OCI-M2 (cell line): ENCODE measurements around the gene CCDC197.

ENCODE experiments used
- DNase-seq: peaks from one replicate; lab custom pipeline; 2025; ENCODE audit not compliant: unreplicated experiment; lab: John Stamatoyannopoulos, UW

Gene CCDC197

DNA sequence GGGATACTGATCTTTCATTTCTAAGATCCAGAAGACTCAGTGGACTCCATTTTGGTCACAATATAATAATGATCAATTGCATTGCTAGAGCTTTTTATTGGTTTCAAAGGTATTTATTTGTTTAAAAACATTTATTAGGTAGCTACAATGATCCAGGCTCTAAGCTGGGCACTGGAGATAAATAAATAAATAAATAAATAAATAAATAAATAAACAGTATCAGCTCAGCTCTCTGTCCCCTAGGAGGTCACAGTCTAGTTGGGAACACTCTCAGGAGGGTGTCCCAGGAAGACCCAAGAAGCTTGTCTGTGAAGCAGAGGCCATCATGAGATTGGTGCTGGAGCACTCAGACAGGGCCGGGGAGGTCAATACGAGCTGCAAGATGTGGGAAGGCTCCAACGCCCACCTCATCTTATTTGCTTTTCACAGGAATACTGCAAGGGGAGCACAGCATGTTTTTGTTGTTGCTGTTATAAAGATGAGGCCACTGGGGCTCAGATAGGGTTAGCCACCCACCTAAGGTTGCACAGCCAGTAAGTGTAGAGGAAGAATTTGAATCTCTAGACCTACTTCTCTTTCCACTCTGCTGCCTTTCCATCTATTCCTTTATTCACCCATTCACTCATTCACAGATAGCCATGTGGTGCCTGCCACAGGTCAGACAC is 36.2 kb upstream of the CCDC197 start:
- no peak for DNase-seq

DNA sequence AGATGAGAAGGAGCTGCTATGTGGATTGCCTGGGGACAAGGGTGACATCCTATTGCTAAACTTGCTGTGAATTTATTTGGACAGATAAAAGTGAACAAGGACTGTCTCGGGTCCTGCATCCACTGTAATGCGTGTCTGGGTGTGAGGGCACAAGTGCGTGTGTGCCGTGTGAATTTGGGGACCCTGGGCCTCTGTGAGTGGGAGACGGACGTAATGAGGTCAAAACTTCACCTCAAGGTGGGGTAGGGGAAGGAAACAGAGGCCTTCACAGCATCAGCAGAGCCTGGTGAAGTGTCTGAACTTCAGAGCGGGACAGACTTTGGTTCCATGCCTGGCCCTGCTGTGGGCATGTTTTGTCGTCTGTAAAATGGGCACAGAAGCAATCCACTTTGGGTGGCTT is 35.5 kb upstream of the CCDC197 start:
- DNase-seq = no peak

- DNase-seq = no peak
These were observed 34.1 kb upstream of the CCDC197 start for GRCh38 chr14:93962701-93963601.

DNA sequence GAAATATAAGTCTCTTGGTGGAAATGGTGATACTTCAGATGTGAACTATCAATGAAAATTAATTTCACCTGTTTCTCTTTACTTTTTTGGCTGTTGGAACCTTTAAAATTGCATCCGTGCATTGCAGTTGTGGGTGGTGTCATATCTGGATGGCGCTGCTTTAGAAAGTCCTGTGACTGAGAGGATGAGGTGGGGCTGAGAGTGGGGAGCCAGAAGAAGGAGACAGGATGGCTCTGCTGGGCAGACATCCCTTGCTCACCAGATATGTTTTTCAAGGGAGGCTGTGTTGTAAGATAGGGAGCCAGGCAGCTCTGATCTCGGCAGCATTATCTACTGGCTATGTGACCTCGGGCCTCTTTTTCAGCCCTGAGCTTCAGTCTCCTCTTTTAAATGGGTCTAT is 33.4 kb upstream of the CCDC197 start:
- DNase-seq = no peak

DNA sequence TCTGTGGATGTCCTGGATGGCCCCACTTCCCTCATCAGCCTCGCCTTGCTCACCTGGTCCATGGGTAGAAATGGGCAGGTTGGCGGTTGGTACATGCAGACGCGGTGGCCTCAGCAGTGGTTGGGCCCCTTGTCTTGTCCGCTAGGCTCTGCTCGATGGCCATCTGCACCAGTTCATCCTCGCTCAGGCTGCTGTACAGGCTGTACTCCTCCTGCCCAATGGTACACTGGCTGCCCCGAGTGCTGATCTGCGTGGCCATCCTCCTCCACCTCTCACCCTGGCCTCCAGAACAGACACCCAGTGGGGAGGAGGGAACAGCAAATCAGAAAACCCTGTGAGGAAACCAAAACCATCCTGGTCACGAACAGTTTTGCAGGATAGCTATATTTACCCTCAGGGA is 32.8 kb upstream of the CCDC197 start:
- no peak for DNase-seq

DNA sequence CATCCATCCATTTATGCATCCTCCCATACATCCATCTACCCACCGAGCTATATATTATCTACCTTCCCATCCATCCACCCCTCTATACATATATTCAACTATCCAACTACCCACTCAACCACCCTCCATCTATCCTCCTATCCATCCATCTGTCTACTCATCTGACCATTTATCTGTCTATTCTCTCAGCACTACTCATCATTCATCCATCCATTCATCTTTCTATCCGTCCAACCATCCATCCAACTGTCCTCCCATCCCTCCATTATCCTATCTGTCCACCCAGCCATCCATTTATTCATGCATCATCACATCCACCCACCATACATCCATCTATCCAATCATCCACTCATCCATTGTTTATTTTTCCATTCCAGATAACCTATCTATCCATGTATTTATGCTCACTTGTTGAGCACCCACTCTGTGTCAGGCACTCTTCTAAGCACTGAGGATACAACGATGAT is 32.2 kb upstream of the CCDC197 start:
- DNase-seq = no peak

GRCh38 chr14:93965287-93965821 is 31.7 kb upstream of the CCDC197 start:
- no peak for DNase-seq

DNA sequence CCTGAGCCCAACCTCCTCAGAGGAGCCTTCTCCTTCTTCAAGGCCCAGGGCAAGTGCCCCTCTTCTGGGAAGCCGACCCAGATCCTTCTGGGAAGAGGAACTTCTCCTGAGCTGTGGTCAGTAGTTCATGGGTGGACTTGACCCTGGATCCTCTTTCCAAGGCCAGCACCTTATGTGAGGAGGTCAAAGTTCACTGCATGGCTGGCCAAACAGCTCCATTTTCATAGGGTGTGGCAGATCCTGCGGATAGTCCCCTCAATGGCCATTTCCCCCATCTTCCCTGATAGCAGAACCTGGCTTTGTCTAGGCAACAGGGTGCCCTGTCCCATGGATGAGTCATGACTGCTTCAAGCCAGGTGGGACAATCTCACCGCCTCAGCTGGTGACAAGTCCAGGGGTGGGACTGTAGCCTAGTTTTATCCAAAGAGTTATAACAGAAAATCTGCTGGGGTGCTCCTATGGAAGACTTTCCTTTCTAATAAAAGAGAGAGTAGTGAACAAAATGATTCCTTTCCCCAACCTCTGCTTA is 31.1 kb upstream of the CCDC197 start:
- no peak for DNase-seq

DNA sequence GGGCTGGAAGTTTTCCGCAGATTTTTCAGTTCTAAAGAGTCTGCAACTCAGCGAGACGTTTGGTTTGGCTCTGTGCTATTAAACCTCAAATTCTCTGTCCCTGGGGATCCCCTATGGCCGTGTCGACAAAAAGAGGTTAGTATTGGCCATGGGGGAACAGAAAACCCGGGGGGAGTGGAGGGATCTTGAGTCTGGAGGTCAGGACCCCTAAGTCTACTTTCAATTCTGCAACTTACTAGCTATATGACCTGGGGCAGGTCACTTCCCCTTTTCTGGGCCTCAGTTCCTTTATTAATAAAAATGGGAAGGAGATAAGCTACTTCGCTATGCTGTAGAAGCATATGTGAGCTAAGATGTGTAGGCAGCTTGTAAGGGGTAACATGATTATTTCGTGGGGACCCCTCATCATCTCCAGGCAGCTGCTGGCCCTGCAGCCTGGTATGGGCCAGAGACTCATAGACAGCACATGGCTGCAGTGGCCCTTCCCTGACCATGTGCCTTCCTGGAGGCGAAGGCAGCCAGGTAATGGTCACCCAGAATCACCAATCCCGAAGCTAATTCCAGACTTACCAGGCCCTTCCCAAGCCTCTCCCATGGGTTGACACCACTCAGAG is 29.4 kb upstream of the CCDC197 start:
- DNase-seq = no peak

DNA sequence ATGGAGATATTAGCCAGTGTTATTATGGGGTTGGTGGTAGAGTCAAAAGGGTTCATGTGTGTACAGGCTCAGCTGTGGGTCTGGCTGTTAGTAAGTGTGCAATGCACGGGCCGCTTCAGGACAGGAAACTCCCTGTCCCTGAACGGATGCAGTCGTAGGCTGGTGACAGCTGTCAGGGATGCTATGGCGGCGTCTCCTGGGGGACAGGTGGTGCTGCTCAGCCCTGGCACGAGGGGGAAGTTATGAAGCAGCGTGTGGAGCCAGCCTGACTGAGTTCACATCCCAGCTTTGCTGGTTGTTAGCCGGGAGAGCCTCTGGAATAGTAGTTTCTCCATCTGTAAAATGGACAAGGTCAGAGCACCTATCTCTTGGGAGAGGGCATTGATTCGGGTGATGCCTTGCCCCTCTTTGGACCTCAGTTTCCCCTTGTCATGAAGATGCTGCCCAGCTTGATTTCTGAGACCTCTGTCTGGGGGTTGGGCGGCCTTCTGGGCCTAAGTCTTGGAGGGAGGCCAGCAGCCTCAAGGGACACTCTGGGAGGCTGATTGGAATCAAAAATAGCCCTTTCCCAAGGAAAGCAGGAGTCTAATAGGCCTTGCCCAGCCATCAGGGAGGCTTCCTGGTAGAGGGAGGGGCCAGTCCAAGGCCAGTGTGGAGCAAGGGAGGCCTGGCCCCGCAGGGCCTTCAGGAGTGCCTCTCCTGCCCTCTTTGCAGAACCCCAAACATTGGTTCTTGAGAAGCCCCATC is 27.8 kb upstream of the CCDC197 start:
- DNase-seq = no peak

DNA sequence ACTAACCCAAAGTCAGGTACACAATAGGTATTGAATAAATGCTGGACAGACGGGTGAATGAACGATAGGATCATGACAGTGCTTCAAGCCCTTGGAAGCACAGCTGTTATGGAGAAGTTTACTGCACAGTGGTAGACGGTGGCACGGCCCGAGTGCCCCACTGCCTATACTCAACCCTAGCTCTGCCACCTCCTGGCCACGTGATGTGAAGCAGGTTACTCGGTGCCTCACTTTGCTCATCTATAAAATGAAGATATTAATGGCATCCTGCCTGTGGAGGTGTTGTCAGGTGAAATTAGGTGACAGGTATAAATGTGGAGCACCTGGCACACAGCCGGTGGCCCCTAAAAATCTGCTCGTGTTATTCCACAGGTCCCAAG is 26.5 kb upstream of the CCDC197 start:
- no peak for DNase-seq

- no peak for DNase-seq
These were observed 26.0 kb upstream of the CCDC197 start for GRCh38 chr14:93970965-93971634.

GRCh38 chr14:93971635-93972027 is 25.5 kb upstream of the CCDC197 start:
- DNase-seq = no peak

DNA sequence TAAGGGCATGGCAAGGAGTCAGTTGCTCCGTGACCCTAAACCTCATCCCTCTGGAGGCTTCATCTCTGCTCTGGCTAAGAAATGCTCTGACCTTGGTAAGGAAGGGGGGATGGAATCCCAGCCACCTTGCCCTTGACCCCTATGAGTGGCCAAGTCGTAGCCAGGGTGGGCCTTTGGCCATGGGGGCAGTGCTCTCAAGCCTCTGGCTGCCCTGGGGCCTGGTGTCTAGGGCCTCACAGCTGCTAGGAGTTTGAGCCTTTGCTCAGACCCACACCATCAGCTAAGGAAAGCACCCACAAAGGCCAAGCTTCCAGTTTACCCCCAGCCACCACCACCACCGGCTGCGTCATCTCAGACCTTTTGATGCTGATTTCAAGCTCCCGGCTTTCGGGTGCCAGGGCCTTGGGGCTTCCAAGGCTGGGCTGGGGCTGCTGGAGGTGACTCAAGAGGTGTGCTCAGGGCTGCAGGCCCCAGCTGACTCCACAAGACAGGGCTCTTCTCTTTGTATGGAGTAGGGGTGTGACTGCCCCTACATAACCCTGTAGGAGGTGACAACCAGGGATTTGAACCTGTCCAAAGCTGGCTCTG is 24.4 kb upstream of the CCDC197 start:
- DNase-seq = no peak

GRCh38 chr14:93973607-93974006 is 23.5 kb upstream of the CCDC197 start:
- DNase-seq = no peak

DNA sequence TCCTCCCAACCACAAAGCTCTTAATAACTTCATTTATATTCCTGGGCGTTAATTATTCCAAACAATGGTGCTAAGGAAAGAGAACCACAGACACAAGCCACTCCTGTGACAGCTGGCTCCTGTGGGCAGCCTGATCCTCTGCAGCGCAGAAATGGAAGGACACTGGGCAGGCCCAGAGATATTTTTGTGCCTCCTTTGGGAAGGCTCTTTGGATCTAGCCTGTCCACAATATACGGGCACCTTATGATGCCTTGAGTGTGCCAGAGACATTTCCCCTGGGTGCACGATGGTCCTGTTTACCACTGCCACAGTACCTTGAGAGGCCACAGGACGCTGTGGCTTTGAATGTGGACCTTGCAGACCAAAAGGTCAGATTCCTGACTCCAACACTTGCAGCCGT is 22.8 kb upstream of the CCDC197 start:
- DNase-seq = no peak

DNA sequence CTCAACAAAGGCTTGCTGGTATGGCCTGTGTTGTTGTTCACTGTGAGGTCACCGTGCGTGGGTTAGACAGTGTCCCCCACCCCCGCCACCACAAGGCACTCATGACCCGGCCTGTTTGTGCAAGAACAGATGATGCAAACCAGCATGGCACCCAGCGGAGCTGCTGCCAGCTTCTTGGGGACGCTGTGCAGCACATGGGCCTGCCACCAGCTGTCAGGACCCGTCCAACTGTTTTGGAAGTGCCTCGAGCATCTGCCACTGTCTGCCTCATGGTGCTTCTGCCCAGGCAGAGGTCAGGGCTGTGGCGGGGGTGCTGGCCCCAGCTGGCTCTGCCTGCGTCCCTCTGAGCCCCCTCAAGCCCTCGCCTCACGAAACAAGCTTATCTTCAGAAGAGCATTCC is 22.3 kb upstream of the CCDC197 start:
- no peak for DNase-seq

GRCh38 chr14:93975791-93976476 is 21.2 kb upstream of the CCDC197 start:
- no peak for DNase-seq

- no peak for DNase-seq
These were observed 20.5 kb upstream of the CCDC197 start, which contains the start of gene ASB2 for GRCh38 chr14:93976477-93977057. TSS of gene ASB2 (minus strand) at chr14:93976570. CDS start at chr14:93964539, 12,031 bp downstream.
